Suprapubic skin (tissue), 4 donors: ENCODE measurements around the gene CCND3.

Source experiments
- CTCF ChIP-seq, 2 donors: fragments of 200-600 bp in 1 of 2; fragments of 450-650 bp in 1 of 2; sonication (generic) in 1 of 2; IDR thresholded peaks; one replicate each; pipeline ENCODE4 v1.5.1; 2016 to 2019; ENCODE audit warnings: antibody characterized with exemption in 2 of 2, mild to moderate bottlenecking in 1 of 2, moderate library complexity in 1 of 2
- POLR2A ChIP-seq, 2 donors: fragments of 450-650 bp; IDR thresholded peaks; one replicate each; pipeline ENCODE4 v1.6.1; 2017; ENCODE audit warnings: antibody characterized with exemption in 2 of 2, mild to moderate bottlenecking in 2 of 2, moderate library complexity in 2 of 2
- POLR2AphosphoS5 ChIP-seq, 3 donors: sonication (generic); formaldehyde crosslinking; IDR thresholded peaks; one replicate each; pipeline ENCODE4 v1.6.1; 2017; ENCODE audit warnings: antibody characterized with exemption in 3 of 3

DNA sequence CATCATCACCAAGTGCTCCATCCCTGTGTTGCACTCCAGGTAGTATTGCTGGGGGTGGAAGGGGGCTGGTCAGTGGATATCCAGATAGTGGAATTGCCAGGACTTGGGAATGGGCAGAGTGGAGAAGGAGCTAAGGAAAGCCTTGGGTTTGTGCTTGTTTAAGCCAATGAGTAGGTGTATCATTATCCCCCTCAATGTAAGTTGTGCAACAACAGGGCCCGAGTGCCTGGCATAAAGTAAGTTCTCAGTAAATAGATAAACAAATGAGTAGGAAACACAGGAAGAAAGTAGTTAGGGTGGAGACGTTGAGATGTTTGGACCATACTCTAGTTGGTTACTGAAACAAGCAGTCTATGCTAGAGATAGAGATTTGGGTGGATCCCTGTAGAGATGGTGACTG is 9.8 kb downstream of the CCND3 start:
- TF ChIP-seq CTCF (IDR thresholded peaks at IDR 0.05): no peak
- no peak for TF ChIP-seq POLR2A (IDR thresholded peaks at IDR 0.05)
- TF ChIP-seq POLR2AphosphoS5 (IDR thresholded peaks at IDR 0.05): no peak
